ENCODE results near the gene ESYT1.
A peak's percentile ranks its signal among the peaks of the same experiment; 100 is the strongest.

The ESYT1 gene

DNA sequence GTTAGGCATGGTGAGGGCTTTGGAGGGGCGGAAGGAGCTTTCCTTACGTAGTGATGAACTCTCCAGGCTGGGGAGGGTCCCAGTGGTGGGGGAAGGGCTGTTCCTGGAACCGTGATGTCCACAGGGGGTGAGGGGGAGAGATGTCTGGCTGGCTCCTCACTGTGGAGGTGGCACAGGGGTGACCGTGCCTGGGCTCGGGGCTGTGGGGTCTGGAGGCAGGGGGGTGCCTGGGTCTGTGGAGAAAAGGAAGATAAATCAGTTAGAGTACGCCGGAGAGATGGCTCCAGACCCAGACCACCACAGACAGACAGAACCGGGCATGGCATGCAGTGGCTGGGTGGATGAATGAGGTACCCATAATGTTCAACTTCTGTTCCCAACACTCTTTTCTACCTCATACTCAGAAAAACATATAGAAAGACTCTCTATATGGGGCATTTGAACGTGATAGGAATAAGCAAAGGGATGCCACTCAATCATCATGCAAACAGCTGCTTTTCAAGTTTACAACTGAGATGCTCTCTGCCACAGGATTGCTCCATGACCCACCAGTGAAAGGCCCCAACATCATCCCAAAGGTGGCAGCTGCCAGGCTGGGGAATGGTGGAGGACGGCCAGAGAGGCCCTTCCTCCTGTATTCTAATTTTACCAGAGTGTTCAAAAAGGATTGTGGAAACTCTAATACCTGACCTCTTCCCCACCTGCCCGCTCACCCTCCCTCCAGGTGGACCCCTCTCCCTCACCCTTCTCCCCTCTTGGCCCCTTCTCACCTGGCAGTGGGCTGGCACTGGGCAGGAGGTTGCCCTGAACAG lies 35.7 kb downstream of the ESYT1 start:
- Mint-ChIP-seq H3K9me3 (no peaks in the 10 kb centered on the region), H3K36me3 (peaks cover 100% of the 10 kb centered on the region), H3K27ac (peak overlapping the region; percentile 98), H3K4me1 (peaks cover 48% of the 10 kb centered on the region), H3K4me3 (no peak overlapping the region)
- DNase-seq (ENCODE audit: low spot score in 2 of 2) (no peak), ATAC-seq (no peak)

DNA sequence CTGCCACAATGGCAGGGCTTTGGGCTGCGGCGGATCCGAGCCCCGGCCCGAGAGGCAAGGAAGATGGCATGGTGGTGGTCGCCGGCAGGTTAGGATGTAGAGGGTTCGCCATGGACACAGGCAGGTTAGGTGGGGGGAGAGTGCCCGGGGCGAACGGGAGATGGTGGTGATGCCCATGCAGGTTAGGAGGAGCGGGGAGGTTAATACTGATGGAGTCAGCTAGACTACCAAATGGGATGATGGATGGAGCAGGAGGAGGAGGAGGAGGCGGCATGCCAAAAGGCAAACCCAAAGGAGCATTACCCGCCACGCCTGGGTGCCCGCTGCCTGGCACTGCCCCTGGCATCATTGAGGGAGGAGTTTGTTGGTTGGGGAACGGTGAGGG lies 36.3 kb downstream of the ESYT1 start:
- no peaks in the 10 kb centered on the region for H3K9me3 Mint-ChIP-seq
- H3K4me3 Mint-ChIP-seq: no peak overlapping the region
- H3K36me3 Mint-ChIP-seq: peaks cover 100% of the 10 kb centered on the region
- no peak for ATAC-seq
- no peak for DNase-seq (ENCODE audit: low spot score in 2 of 2)
- H3K4me1 Mint-ChIP-seq: peaks cover 42% of the 10 kb centered on the region
- H3K27ac Mint-ChIP-seq: peak overlapping the region; percentile 98

GRCh38 chr12:56165369-56165768 lies 37.3 kb downstream of the ESYT1 start:
- Mint-ChIP-seq H3K4me3 (no peak overlapping the region), H3K36me3 (peaks cover 100% of the 10 kb centered on the region), H3K4me1 (peaks cover 32% of the 10 kb centered on the region), H3K27ac (peak overlapping the region; percentile 98), H3K9me3 (no peaks in the 10 kb centered on the region)
- DNase-seq (ENCODE audit: low spot score in 2 of 2) (no peak), ATAC-seq (no peak)

DNA sequence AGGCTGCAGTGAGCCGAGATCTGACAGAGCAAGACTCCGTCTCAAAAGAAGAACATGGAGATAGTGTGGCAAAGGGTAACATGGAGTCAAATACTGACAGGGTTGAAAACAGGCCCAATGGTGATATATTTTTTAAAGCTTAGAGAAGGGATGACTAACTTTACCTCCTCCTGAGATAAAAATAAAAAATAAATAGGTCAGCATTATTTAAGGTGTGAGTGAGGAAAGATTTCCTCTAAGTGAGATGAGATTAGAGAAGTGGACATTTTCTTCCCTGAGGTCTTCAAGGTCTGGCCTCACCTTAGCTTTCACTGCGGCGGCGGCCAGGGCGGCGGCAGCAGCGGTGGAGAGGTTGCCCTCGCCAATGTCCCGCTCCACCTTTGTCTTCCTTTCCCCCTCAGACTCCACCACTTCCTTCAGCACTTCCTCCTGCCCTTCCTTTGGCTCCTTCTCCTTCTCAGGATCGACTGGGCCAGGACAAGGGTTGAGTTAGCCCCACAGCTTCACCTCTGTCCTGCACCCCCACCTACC lies 41.2 kb downstream of the ESYT1 start:
- H3K4me1 Mint-ChIP-seq: peaks cover 3% of the 10 kb centered on the region
- H3K36me3 Mint-ChIP-seq: peaks cover 100% of the 10 kb centered on the region
- no peaks in the 10 kb centered on the region for H3K9me3 Mint-ChIP-seq
- peak overlapping the region; percentile 87 for H3K27ac Mint-ChIP-seq
- ATAC-seq: no peak
- DNase-seq (ENCODE audit: low spot score in 2 of 2): no peak
- H3K4me3 Mint-ChIP-seq: no peak overlapping the region

DNA sequence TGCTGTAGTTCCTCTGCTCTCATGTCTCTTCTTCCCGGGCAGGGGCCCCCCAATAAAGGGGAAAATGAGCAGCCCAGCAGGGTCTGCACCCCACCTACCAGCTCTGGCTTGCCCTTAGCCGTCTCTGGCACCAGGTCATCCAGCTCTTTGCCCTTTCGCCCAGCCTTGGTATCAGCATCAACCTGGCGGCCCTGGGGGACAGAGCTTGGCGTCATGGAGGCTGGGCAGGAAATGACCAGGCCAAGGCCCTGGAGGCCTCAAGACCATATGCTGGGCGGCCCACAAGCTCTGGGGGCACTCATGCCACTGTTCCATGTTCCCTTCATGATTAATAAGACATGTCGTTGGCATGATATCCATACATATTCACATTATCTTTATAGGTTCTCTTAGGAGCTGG lies 44.8 kb downstream of the ESYT1 start:
- Mint-ChIP-seq H3K4me3 (no peak overlapping the region), H3K4me1 (no peaks in the 10 kb centered on the region), H3K36me3 (peaks cover 100% of the 10 kb centered on the region), H3K27ac (peak overlapping the region; percentile 87), H3K9me3 (no peaks in the 10 kb centered on the region)
- ATAC-seq: no peak
- DNase-seq (ENCODE audit: low spot score in 2 of 2): no peak

- no peak for ATAC-seq
- H3K36me3 Mint-ChIP-seq: peaks cover 100% of the 10 kb centered on the region
- H3K27ac Mint-ChIP-seq: peak overlapping the region; percentile 60
These were observed 50.3 kb downstream of the ESYT1 start for GRCh38 chr12:56178347-56178746.

DNA sequence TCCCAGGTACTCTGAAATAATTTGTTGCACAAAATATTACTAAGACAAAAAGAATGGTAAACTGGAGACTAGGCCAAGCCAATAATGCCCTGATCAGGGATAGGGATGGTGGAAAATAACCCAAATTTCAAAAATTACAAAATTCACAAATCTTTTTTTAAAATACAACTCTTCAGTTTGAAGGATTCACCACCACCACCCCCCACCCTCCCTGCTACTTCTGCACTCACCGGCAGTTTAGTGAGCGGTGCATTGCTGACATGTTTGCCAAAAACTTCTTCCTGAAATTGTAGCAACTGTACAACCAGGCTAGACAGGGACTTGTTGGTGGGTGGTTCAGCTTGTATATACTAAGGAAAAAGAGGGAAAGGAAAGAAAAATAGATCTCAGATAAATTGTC lies 58.9 kb downstream of the ESYT1 start:
- H3K9me3 Mint-ChIP-seq: no peaks in the 10 kb centered on the region
- H3K4me3 Mint-ChIP-seq: peak overlapping the region; percentile 97
- H3K36me3 Mint-ChIP-seq: peaks cover 83% of the 10 kb centered on the region
- peaks cover 43% of the 10 kb centered on the region for H3K4me1 Mint-ChIP-seq
- ATAC-seq (no peak), DNase-seq (ENCODE audit: low spot score in 2 of 2) (no peak)
- peak overlapping the region; percentile 90 for H3K27ac Mint-ChIP-seq

More at GRCh38 chr12:56178347-56178746, 50.3 kb downstream of the ESYT1 start:
- Mint-ChIP-seq H3K9me3 (no peaks in the 10 kb centered on the region), H3K4me1 (no peaks in the 10 kb centered on the region), H3K4me3 (no peak overlapping the region)
- DNase-seq (ENCODE audit: low spot score in 2 of 2): no peak

DNA sequence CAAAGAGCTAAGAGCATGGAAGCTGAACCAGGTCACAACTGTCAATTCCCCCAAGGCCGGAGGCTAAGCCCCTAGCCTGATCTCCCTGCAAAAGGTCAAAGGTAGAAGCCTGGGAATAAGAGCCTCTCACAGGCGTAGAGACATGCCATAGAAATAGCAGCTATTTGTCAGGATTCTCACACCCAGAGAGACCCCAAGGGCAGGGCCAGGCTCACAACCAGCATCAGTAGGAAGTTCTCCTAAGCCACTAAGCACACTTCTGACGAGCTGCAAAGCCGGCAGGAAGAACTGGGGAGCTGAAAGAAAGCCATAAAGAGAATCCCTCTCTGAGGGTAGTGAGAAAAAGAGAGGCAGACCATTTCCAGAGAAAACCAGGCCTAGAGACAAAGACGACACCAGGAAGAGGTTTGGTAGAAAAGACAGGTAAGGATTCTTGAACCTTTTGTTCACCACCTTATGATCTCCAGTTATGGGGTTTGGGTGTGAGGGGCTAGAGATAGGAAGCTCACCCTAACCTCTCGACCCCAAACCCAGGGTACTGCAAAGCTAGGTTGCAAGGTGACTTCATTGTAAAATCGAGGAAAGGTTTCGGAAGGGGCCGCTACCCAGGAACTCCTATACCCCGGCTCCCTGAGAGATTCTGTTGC lies 60.2 kb downstream of the ESYT1 start:
- Mint-ChIP-seq H3K27ac (peak overlapping the region; percentile 90), H3K4me1 (peaks cover 53% of the 10 kb centered on the region), H3K9me3 (no peaks in the 10 kb centered on the region), H3K4me3 (peak overlapping the region; percentile 97), H3K36me3 (peaks cover 70% of the 10 kb centered on the region)
- no peak for DNase-seq (ENCODE audit: low spot score in 2 of 2)
- ATAC-seq: no peak

- DNase-seq (ENCODE audit: low spot score in 2 of 2) (peak in 1 of 2 donors; percentile 70), ATAC-seq (peak; percentile 0)
- peak overlapping the region; percentile 90 for H3K27ac Mint-ChIP-seq
- peaks cover 56% of the 10 kb centered on the region for H3K4me1 Mint-ChIP-seq
- peaks cover 65% of the 10 kb centered on the region for H3K36me3 Mint-ChIP-seq
- H3K4me3 Mint-ChIP-seq: peak overlapping the region; percentile 97
- no peaks in the 10 kb centered on the region for H3K9me3 Mint-ChIP-seq
These were observed 60.7 kb downstream of the ESYT1 start for GRCh38 chr12:56188778-56189098.

GRCh38 chr12:56189099-56189917 lies 61.2 kb downstream of the ESYT1 start, which contains the start of gene SMARCC2:
Gene SMARCC2 (minus strand): TSS chr12:56189483. CDS start chr12:56189461, 22 bp downstream.
- Mint-ChIP-seq H3K9me3 (no peaks in the 10 kb centered on the region), H3K4me1 (peaks cover 60% of the 10 kb centered on the region), H3K27ac (peak within 1 kb of the TSS; percentile 100), H3K36me3 (peaks cover 59% of the 10 kb centered on the region), H3K4me3 (peak within 1 kb of the TSS; percentile 97)
- peak; percentile 86 to 92 for DNase-seq (ENCODE audit: low spot score in 2 of 2)
- peak; percentile 93 for ATAC-seq

GRCh38 chr12:56189918-56190694 lies 62.0 kb downstream of the ESYT1 start:
- Mint-ChIP-seq H3K27ac (peak overlapping the region; percentile 100), H3K9me3 (no peaks in the 10 kb centered on the region), H3K4me3 (peak overlapping the region; percentile 97), H3K36me3 (peaks cover 51% of the 10 kb centered on the region), H3K4me1 (peaks cover 62% of the 10 kb centered on the region)
- DNase-seq (ENCODE audit: low spot score in 2 of 2) (peak; percentile 72 to 96), ATAC-seq (peak; percentile 63)

- H3K4me1 Mint-ChIP-seq: peaks cover 60% of the 10 kb centered on the region
These were observed 62.7 kb downstream of the ESYT1 start for GRCh38 chr12:56190695-56191155.

GRCh38 chr12:56192582-56192981 lies 64.5 kb downstream of the ESYT1 start:
- no peaks in the 10 kb centered on the region for H3K9me3 Mint-ChIP-seq
- H3K36me3 Mint-ChIP-seq: peaks cover 27% of the 10 kb centered on the region
- DNase-seq (ENCODE audit: low spot score in 2 of 2): no peak
- peak overlapping the region; percentile 84 for H3K27ac Mint-ChIP-seq
- H3K4me1 Mint-ChIP-seq: peaks cover 44% of the 10 kb centered on the region
- H3K4me3 Mint-ChIP-seq: no peak overlapping the region
- no peak for ATAC-seq

More at GRCh38 chr12:56190695-56191155, 62.7 kb downstream of the ESYT1 start:
- Mint-ChIP-seq H3K36me3 (peaks cover 45% of the 10 kb centered on the region), H3K9me3 (no peaks in the 10 kb centered on the region), H3K4me3 (peak overlapping the region; percentile 97), H3K27ac (peak overlapping the region; percentile 100)
- ATAC-seq (no peak), DNase-seq (ENCODE audit: low spot score in 2 of 2) (no peak)

GRCh38 chr12:56193025-56193578 lies 65.0 kb downstream of the ESYT1 start:
- ATAC-seq: peak; percentile 29
- Mint-ChIP-seq H3K36me3 (peaks cover 21% of the 10 kb centered on the region), H3K27ac (peak overlapping the region; percentile 84)

More at GRCh38 chr12:56193025-56193578, 65.0 kb downstream of the ESYT1 start:
- Mint-ChIP-seq H3K4me1 (peaks cover 39% of the 10 kb centered on the region), H3K9me3 (no peaks in the 10 kb centered on the region), H3K4me3 (no peak overlapping the region)
- peak; percentile 58 to 83 for DNase-seq (ENCODE audit: low spot score in 2 of 2)
